ENCODE results near the gene CCDC88A. TPM values are rescaled to one million over a fixed set of nuclear protein-coding genes. Genes with fewer than 3 reads are reported as not detected.
"Not testable (repeated sequence)": the region's sequence is repeated elsewhere in the genome, so short reads cannot be mapped to it uniquely, and the experiment has no call there.

CCDC88A gene
- total RNA-seq, 1 experiment from 2014 or later = 21.6 TPM

DNA sequence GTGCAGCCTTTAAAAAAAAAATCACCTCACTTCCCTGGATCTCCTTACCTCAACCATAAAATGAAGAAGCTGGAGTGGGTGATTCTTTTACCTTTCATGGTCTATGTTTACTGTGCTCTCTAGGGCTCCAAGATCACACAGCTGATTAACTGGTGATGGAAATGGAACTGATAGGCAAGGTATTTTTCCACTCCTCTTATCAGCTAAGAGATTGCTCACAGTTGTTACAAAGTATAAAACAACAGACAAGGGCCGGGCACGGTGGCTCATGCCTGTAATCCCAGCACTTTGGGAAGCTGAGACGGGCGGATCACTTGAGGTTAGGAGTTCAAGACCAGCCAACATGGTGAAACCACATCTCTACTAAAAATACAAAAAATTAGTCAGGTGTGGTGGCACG is 172.6 kb downstream of the CCDC88A start:
- Histone ChIP-seq H3K9me3 (ENCODE audit: low read length) (no peaks in the 10 kb centered on the region), H3K27ac (ENCODE audit: low read length) (no peak overlapping the region), H3K4me2 (ENCODE audit: low read length) (no peak overlapping the region), H4K20me1 (ENCODE audit: low read length) (no peaks in the 10 kb centered on the region), H3K79me2 (ENCODE audit: low read length) (no peaks in the 10 kb centered on the region), H2AFZ (ENCODE audit: low read length) (no peak overlapping the region), H3K36me3 (ENCODE audit: low read depth, low read length) (peaks cover 48% of the 10 kb centered on the region; the same call in 1 of the 2 replicates), H3K9me2 (replicated peaks; ENCODE audit: low read length) (no peaks in the 10 kb centered on the region), H3K9ac (ENCODE audit: low read length) (no peak overlapping the region), H3K27me3 (ENCODE audit: low read length) (no peaks in the 10 kb centered on the region), H3K4me1 (ENCODE audit: insufficient read depth, low read length) (no peaks in the 10 kb centered on the region), H3K4me3 (ENCODE audit: low read length) (no peak overlapping the region), H3F3A (ENCODE audit: low read length, unreplicated experiment) (no peaks in the 10 kb centered on the region)
- ChIA-PET CTCF (no interaction called here), POLR2A (ENCODE audit: unreplicated experiment) (no interaction called here)
- TF ChIP-seq EZH2 (IDR thresholded peaks at IDR 0.05; ENCODE audit: low read length, unreplicated experiment) (no peak), EZH2phosphoT487 (IDR thresholded peaks at IDR 0.05; ENCODE audit: borderline replicate concordance, low read length) (no peak)
- TF ChIP-seq, protein P1, sequence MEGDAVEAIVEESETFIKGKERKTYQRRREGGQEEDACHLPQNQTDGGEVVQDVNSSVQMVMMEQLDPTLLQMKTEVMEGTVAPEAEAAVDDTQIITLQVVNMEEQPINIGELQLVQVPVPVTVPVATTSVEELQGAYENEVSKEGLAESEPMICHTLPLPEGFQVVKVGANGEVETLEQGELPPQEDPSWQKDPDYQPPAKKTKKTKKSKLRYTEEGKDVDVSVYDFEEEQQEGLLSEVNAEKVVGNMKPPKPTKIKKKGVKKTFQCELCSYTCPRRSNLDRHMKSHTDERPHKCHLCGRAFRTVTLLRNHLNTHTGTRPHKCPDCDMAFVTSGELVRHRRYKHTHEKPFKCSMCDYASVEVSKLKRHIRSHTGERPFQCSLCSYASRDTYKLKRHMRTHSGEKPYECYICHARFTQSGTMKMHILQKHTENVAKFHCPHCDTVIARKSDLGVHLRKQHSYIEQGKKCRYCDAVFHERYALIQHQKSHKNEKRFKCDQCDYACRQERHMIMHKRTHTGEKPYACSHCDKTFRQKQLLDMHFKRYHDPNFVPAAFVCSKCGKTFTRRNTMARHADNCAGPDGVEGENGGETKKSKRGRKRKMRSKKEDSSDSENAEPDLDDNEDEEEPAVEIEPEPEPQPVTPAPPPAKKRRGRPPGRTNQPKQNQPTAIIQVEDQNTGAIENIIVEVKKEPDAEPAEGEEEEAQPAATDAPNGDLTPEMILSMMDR (conservative IDR thresholded peaks at IDR 0.05; ENCODE audit: low read depth, low read length) = no peak
- DNase-seq (no peak), ATAC-seq (no peak)
- intact Hi-C loops (cut with micrococcal nuclease) = no loop called here
- BruUV-seq (replicated peaks) = no TSS peak

DNA sequence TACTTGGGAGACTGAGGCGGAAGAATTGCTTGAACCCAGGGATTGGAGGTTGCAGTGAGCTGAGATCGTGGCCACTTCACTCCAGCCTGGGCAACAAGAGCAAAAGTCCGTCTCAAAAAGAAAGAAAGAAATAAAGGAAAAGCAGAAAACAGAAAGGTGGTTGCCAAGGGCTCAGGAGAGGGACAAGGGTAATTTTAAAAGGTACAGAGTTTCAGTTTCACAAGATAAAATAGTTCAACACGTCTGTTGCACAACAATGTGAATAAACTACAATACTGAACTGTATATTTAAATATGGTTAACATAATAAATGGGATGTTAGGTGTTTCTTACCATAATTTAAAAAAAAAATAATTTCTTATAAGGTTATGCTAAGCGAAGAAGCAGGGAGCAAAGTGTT is 174.2 kb downstream of the CCDC88A start:
- no peak for TF ChIP-seq EZH2 (IDR thresholded peaks at IDR 0.05; ENCODE audit: low read length, unreplicated experiment)
- TF ChIP-seq, protein P1 (conservative IDR thresholded peaks at IDR 0.05; ENCODE audit: low read depth, low read length) = no peak
- TF ChIP-seq EZH2phosphoT487 (IDR thresholded peaks at IDR 0.05; ENCODE audit: borderline replicate concordance, low read length) = no peak
- intact Hi-C loops (cut with micrococcal nuclease) = no loop called here
- CTCF ChIA-PET = no interaction called here

DNA sequence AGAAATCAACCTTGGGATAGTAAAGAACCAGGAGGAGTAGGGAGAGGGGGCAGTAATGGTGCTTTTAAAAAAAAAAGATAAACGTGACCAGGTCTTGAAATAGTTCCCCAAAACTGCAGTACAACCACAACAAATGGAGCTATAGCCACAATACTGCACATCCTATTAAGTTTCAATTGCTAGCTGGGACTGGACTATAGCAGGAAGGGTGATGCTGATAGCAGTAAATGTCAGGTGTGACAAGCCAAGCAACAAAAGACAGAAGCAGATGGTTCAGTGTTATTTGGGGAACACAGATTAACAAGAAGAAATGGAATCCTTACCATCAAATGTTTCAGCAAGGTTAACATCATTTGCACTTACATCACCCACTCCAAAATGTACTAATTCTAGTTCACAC is 177.0 kb downstream of the CCDC88A start:
- Histone ChIP-seq H2AFZ (ENCODE audit: low read length) (no peak overlapping the region), H3K27ac (ENCODE audit: low read length) (no peak overlapping the region), H4K20me1 (ENCODE audit: low read length) (no peaks in the 10 kb centered on the region), H3K36me3 (ENCODE audit: low read depth, low read length) (peaks cover 36% of the 10 kb centered on the region), H3F3A (ENCODE audit: low read length, unreplicated experiment) (peaks cover 4% of the 10 kb centered on the region), H3K9ac (ENCODE audit: low read length) (no peak overlapping the region), H3K4me2 (ENCODE audit: low read length) (no peak overlapping the region), H3K79me2 (ENCODE audit: low read length) (no peaks in the 10 kb centered on the region), H3K9me2 (replicated peaks; ENCODE audit: low read length) (no peaks in the 10 kb centered on the region), H3K27me3 (ENCODE audit: low read length) (no peaks in the 10 kb centered on the region), H3K4me3 (ENCODE audit: low read length) (no peak overlapping the region), H3K4me1 (ENCODE audit: insufficient read depth, low read length) (no peaks in the 10 kb centered on the region), H3K9me3 (ENCODE audit: low read length) (no peaks in the 10 kb centered on the region)
- POLR2A ChIA-PET (ENCODE audit: unreplicated experiment) = no interaction called here
- BruUV-seq (replicated peaks) = no TSS peak
- DNase-seq = no peak
- no peak for ATAC-seq
- CTCF ChIA-PET = no interaction called here
- intact Hi-C loops (cut with micrococcal nuclease) = no loop called here
- TF ChIP-seq, protein P1 (conservative IDR thresholded peaks at IDR 0.05; ENCODE audit: low read depth, low read length) = no peak
- TF ChIP-seq EZH2 (IDR thresholded peaks at IDR 0.05; ENCODE audit: low read length, unreplicated experiment) (no peak), EZH2phosphoT487 (IDR thresholded peaks at IDR 0.05; ENCODE audit: borderline replicate concordance, low read length) (no peak)

More for the DNA sequence above, 174.2 kb downstream of the CCDC88A start:
- Histone ChIP-seq H4K20me1 (ENCODE audit: low read length) (no peaks in the 10 kb centered on the region), H3K4me3 (ENCODE audit: low read length) (no peak overlapping the region), H2AFZ (ENCODE audit: low read length) (no peak overlapping the region), H3K9me3 (ENCODE audit: low read length) (no peaks in the 10 kb centered on the region), H3K9ac (ENCODE audit: low read length) (no peak overlapping the region), H3K4me2 (ENCODE audit: low read length) (no peak overlapping the region), H3K27ac (ENCODE audit: low read length) (no peak overlapping the region), H3F3A (ENCODE audit: low read length, unreplicated experiment) (no peaks in the 10 kb centered on the region), H3K4me1 (ENCODE audit: insufficient read depth, low read length) (no peaks in the 10 kb centered on the region), H3K9me2 (replicated peaks; ENCODE audit: low read length) (no peaks in the 10 kb centered on the region), H3K36me3 (ENCODE audit: low read depth, low read length) (peaks cover 43% of the 10 kb centered on the region; the same call in 1 of the 2 replicates), H3K27me3 (ENCODE audit: low read length) (no peaks in the 10 kb centered on the region), H3K79me2 (ENCODE audit: low read length) (no peaks in the 10 kb centered on the region)
- no peak for ATAC-seq
- BruUV-seq (replicated peaks) = no TSS peak
- POLR2A ChIA-PET (ENCODE audit: unreplicated experiment) = no interaction called here
- no peak for DNase-seq

DNA sequence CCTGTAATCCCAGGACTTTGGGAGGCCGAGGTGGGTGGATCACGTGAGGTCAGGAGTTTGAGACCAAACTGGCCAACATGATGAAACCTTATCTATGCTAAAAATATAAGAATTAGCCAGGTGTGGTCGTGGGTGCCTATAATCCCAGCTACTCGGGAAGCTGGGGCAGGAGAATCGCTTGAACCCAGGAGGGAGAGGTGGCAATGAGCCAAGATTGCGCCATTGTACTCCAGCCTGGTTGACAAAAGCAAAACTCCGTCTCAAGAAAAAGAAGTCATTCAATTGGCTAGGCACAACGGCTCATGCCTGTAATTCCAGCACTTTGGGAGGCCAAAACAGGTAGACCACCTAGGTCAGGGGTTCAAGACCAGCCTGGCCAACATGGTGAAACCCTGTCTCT is 178.1 kb downstream of the CCDC88A start:
- H3K79me2 ChIP-seq (ENCODE audit: low read length); H3K9ac ChIP-seq (ENCODE audit: low read length); intact Hi-C loops (cut with micrococcal nuclease); ATAC-seq; CTCF ChIA-PET; BruUV-seq (replicated peaks); H3K9me2 ChIP-seq (replicated peaks; ENCODE audit: low read length); H3K4me2 ChIP-seq (ENCODE audit: low read length); H3K9me3 ChIP-seq (ENCODE audit: low read length); H3K27ac ChIP-seq (ENCODE audit: low read length); POLR2A ChIA-PET (ENCODE audit: unreplicated experiment); H4K20me1 ChIP-seq (ENCODE audit: low read length); H3K27me3 ChIP-seq (ENCODE audit: low read length); H3K4me3 ChIP-seq (ENCODE audit: low read length); H2AFZ ChIP-seq (ENCODE audit: low read length); DNase-seq; H3K4me1 ChIP-seq (ENCODE audit: insufficient read depth, low read length); H3F3A ChIP-seq (ENCODE audit: low read length, unreplicated experiment): not testable (repeated sequence)
- H3K36me3 ChIP-seq (ENCODE audit: low read depth, low read length) = peaks cover 42% of the 10 kb centered on the region
